KBM-7 (cell line): Measurements from ENCODE around the gene COA7.

Experiments used
- DNase-seq: peaks from one replicate; pipeline ENCODE4 v3.0.0-alpha.2; 2015
- in situ Hi-C: fragments of 300-500 bp; cut with MboI; formaldehyde crosslinking; loops from 2 replicates; pipeline ENCODE4 v1.14.3; 2020; ENCODE audit warnings: low sequenced_read_pairs, low pct_unique_long_range_greater_than_20kb, mixed read lengths

The COA7 gene

GRCh38 chr1:52657702-52658101 is 40.4 kb downstream of the COA7 start:
- in situ Hi-C loops, result no loop called here
- DNase-seq, result no peak

- in situ Hi-C loops, result no loop called here
- DNase-seq, result no peak
Observed at GRCh38 chr1:52654063-52654462, 44.1 kb downstream of the COA7 start.

GRCh38 chr1:52653207-52653849 is 44.8 kb downstream of the COA7 start:
- DNase-seq, result no peak
- in situ Hi-C loops, result no loop called here

GRCh38 chr1:52651904-52652303 is 46.2 kb downstream of the COA7 start:
- in situ Hi-C loops, result no loop called here
- DNase-seq, result no peak

- in situ Hi-C loops, result no loop called here
Observed at GRCh38 chr1:52645261-52645660, 52.9 kb downstream of the COA7 start.

DNA sequence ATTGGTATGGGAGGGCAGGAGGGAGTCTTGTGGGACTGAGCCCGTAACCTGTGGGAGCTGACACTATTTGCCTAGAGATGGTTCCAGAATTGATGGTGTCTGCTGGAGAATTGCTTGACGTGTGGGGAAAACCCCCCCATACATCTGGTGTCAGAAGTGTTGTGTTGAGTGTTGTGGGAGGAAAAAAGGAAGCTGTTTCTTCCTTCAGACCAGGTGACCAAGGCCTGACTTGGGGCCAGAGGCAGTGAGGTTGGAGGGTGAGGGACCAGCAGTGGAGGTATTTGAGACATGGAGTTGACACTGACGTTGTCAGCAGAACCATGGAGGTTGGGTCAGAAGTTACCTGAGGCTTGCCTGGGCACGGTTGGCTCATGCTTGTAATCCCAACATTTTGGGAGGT is 56.8 kb downstream of the COA7 start:
- in situ Hi-C loops, result no loop called here
- DNase-seq, result peak; percentile 66

More at GRCh38 chr1:52645261-52645660, 52.9 kb downstream of the COA7 start:
- no peak for DNase-seq

GRCh38 chr1:52640697-52641096 is 57.5 kb downstream of the COA7 start:
- in situ Hi-C loops, result no loop called here
- DNase-seq, result no peak

GRCh38 chr1:52637946-52638345 is 60.2 kb downstream of the COA7 start:
- DNase-seq, result no peak
- in situ Hi-C loops, result no loop called here

GRCh38 chr1:52636721-52637695 is 61.1 kb downstream of the COA7 start:
- peak; percentile 90 for DNase-seq
- in situ Hi-C loops, result no loop called here

DNA sequence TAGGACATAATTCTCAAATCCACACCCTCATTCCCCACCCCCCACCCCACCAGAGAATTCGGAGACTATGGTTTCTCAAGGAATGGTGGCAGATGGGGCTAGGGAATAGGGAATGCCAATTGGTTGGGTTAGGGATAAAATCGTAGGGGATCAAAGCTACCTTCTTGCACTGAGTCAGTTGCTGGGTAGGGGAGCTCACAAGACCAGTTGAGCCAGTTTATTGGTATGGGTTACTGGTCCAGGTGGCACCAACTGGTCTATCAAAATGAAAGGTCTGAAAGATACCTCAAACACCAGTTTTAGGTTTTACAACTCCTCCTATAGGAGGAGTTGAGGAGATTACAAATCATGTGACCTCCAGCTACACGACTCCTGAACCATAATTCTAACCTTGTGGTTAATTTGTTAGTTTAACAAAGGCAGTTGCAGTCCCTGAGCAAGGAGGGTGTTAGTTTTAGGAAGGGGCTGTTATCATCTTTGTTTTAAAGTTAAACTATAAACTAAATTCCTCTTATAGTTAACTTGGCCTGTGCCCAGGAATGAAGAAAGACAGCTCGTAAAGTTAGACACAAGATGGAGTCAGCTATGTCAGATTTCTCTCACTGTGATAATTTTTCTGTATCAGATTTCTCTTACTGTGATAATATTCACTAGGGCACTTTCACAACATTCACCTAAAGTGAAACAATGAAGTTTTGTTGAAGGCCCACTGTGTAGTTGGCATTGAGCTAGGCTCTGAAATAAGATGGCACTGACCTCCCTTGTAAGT is 62.6 kb downstream of the COA7 start:
- DNase-seq, result no peak
- in situ Hi-C loops, result no loop called here
